ENCODE measurements around the gene IP6K2. TPM values are rescaled to one million over a fixed set of nuclear protein-coding genes. Genes with fewer than 3 reads are reported as not detected.

IP6K2 gene
- total RNA-seq, 1 experiment from 2014 or later: 105 TPM

- H3K4me1 Mint-ChIP-seq (ENCODE audit: low read depth, unreplicated experiment): no peaks in the 10 kb centered on the region
- peak overlapping the region; percentile 3 for H3K27ac Mint-ChIP-seq (ENCODE audit: unreplicated experiment)
- intact Hi-C loops (cut with micrococcal nuclease; ENCODE audit: unreplicated experiment): no loop called here
- no TSS peak for BruUV-seq (replicated peaks)
- DNase-seq: no peak
- no peaks in the 10 kb centered on the region for H3K9me3 Mint-ChIP-seq (ENCODE audit: low read depth, unreplicated experiment)
- H3K36me3 Mint-ChIP-seq (ENCODE audit: insufficient read depth, unreplicated experiment): peaks cover 44% of the 10 kb centered on the region
- H3K27me3 Mint-ChIP-seq (ENCODE audit: unreplicated experiment): no peaks in the 10 kb centered on the region
- CTCF ChIA-PET: no interaction called here
- no peak for TF ChIP-seq CTCF (IDR thresholded peaks at IDR 0.05; ENCODE audit: unreplicated experiment)
- no peak overlapping the region for H3K4me3 Mint-ChIP-seq (ENCODE audit: low read depth, unreplicated experiment)
These were observed 74.4 kb downstream of the IP6K2 start for GRCh38 chr3:48642605-48643004.

GRCh38 chr3:48641396-48641795 is 75.6 kb downstream of the IP6K2 start:
- intact Hi-C loops (cut with micrococcal nuclease; ENCODE audit: unreplicated experiment): no loop called here
- no peak for DNase-seq
- no peak for TF ChIP-seq CTCF (IDR thresholded peaks at IDR 0.05; ENCODE audit: unreplicated experiment)
- peaks cover 38% of the 10 kb centered on the region for H3K36me3 Mint-ChIP-seq (ENCODE audit: insufficient read depth, unreplicated experiment)
- no peak overlapping the region for H3K4me3 Mint-ChIP-seq (ENCODE audit: low read depth, unreplicated experiment)
- CTCF ChIA-PET: no interaction called here
- H3K27ac Mint-ChIP-seq (ENCODE audit: unreplicated experiment): no peak overlapping the region
- H3K4me1 Mint-ChIP-seq (ENCODE audit: low read depth, unreplicated experiment): no peaks in the 10 kb centered on the region
- no peaks in the 10 kb centered on the region for H3K27me3 Mint-ChIP-seq (ENCODE audit: unreplicated experiment)
- no peaks in the 10 kb centered on the region for H3K9me3 Mint-ChIP-seq (ENCODE audit: low read depth, unreplicated experiment)
- BruUV-seq (replicated peaks): no TSS peak

GRCh38 chr3:48639944-48640606 is 76.9 kb downstream of the IP6K2 start:
- TF ChIP-seq CTCF (IDR thresholded peaks at IDR 0.05; ENCODE audit: unreplicated experiment): no peak
- no peak overlapping the region for H3K4me3 Mint-ChIP-seq (ENCODE audit: low read depth, unreplicated experiment)
- no peaks in the 10 kb centered on the region for H3K9me3 Mint-ChIP-seq (ENCODE audit: low read depth, unreplicated experiment)
- no TSS peak for BruUV-seq (replicated peaks)
- intact Hi-C loops (cut with micrococcal nuclease; ENCODE audit: unreplicated experiment): no loop called here
- CTCF ChIA-PET: no interaction called here
- no peak for DNase-seq
- H3K27ac Mint-ChIP-seq (ENCODE audit: unreplicated experiment): no peak overlapping the region
- H3K4me1 Mint-ChIP-seq (ENCODE audit: low read depth, unreplicated experiment): no peaks in the 10 kb centered on the region
- peaks cover 42% of the 10 kb centered on the region for H3K36me3 Mint-ChIP-seq (ENCODE audit: insufficient read depth, unreplicated experiment)
- H3K27me3 Mint-ChIP-seq (ENCODE audit: unreplicated experiment): no peaks in the 10 kb centered on the region

Small RNA genes within 50 kb of the gene (microRNA-seq; reads per million reads assigned to microRNA genes)
- gene MIR4793: not detected

Other genes starting within 250 kb of the IP6K2 start
- gene SHISA5, start 213.0 kb downstream of the IP6K2 start, total RNA-seq (2022): 192 and 287 TPM in 2 replicates
- gene PFKFB4, start 160.4 kb downstream of the IP6K2 start, total RNA-seq (2022): 3.6 and 5.1 TPM in 2 replicates
- 0.34 and 0.94 TPM in 2 replicates for gene UCN2, start 153.4 kb downstream of the IP6K2 start, total RNA-seq (2022)
- gene COL7A1, start 121.9 kb downstream of the IP6K2 start, total RNA-seq (2022): 8.6 and 13.9 TPM in 2 replicates
- 196 and 207 TPM in 2 replicates for gene UQCRC1, start 107.6 kb downstream of the IP6K2 start, total RNA-seq (2022)
- not detected in 2 replicates for gene TMEM89, start 95.5 kb downstream of the IP6K2 start, total RNA-seq (2022)
- 21.6 and 27.0 TPM in 2 replicates for gene SLC26A6, start 81.8 kb downstream of the IP6K2 start, total RNA-seq (2022)
- gene CELSR3, start 54.3 kb downstream of the IP6K2 start, total RNA-seq (2022): 24.9 and 28.5 TPM in 2 replicates
- 23.1 and 26.9 TPM in 2 replicates for gene NCKIPSD, start 31.3 kb downstream of the IP6K2 start, total RNA-seq (2022)
- 39.0 and 48.0 TPM in 2 replicates for gene PRKAR2A, start 130.7 kb upstream of the IP6K2 start, total RNA-seq (2022)
- gene SLC25A20, start 181.7 kb upstream of the IP6K2 start, total RNA-seq (2022): 7.9 and 11.4 TPM in 2 replicates
- 98.4 and 109 TPM in 2 replicates for gene ARIH2, start 201.6 kb upstream of the IP6K2 start, total RNA-seq (2022)

Data from Calu3 (cell line).